Breast epithelium (tissue), 3 donors: Measurements from ENCODE around the gene NACAD.

Experiments used
- POLR2AphosphoS5 ChIP-seq, 3 donors: sonication (generic); formaldehyde crosslinking; IDR thresholded peaks; one replicate each; pipeline ENCODE4 v1.6.1; 2017; ENCODE audit warnings: antibody characterized with exemption in 3 of 3
- TF ChIP-seq, protein P1 (sequence below), 3 donors: fragments of 450-650 bp; IDR thresholded peaks; one replicate each; pipeline ENCODE4 v1.5.1; 2016 to 2017; ENCODE audit warnings: antibody characterized with exemption in 3 of 3, mild to moderate bottlenecking in 3 of 3, moderate library complexity in 3 of 3

- TF ChIP-seq, protein P1, sequence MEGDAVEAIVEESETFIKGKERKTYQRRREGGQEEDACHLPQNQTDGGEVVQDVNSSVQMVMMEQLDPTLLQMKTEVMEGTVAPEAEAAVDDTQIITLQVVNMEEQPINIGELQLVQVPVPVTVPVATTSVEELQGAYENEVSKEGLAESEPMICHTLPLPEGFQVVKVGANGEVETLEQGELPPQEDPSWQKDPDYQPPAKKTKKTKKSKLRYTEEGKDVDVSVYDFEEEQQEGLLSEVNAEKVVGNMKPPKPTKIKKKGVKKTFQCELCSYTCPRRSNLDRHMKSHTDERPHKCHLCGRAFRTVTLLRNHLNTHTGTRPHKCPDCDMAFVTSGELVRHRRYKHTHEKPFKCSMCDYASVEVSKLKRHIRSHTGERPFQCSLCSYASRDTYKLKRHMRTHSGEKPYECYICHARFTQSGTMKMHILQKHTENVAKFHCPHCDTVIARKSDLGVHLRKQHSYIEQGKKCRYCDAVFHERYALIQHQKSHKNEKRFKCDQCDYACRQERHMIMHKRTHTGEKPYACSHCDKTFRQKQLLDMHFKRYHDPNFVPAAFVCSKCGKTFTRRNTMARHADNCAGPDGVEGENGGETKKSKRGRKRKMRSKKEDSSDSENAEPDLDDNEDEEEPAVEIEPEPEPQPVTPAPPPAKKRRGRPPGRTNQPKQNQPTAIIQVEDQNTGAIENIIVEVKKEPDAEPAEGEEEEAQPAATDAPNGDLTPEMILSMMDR (IDR thresholded peaks at IDR 0.05): no peak
- no peak for TF ChIP-seq POLR2AphosphoS5 (IDR thresholded peaks at IDR 0.05)
Measured at GRCh38 chr7:45035893-45036292, 52.9 kb downstream of the NACAD start.
